ENCODE results near the gene DCC. TPM values are rescaled to one million over a fixed set of nuclear protein-coding genes. Genes with fewer than 3 reads are reported as not detected.

Gene DCC
- total and polyA plus RNA-seq, 2 donors (not counting 1 experiment from before 2014, with no cell fraction given): 0.14 TPM; not detected in 1

- H3K9me3 ChIP-seq (ENCODE audit: control insufficient read depth, insufficient read depth, low read depth, low read length): no peaks in the 10 kb centered on the region
- no peak overlapping the region for H3K9ac ChIP-seq (ENCODE audit: insufficient read depth, low read length)
- DNase-seq (ENCODE audit: low read depth in 2 of 2): no peak
- no peak overlapping the region for H3K4me2 ChIP-seq (ENCODE audit: extremely low read depth, insufficient read depth, low read length)
- no peaks in the 10 kb centered on the region for H3K79me2 ChIP-seq (ENCODE audit: control insufficient read depth, insufficient read depth, low read length)
- TF ChIP-seq EZH2 (IDR thresholded peaks at IDR 0.05; ENCODE audit: low read length, missing control alignments): no peak
- TF ChIP-seq, protein P1, sequence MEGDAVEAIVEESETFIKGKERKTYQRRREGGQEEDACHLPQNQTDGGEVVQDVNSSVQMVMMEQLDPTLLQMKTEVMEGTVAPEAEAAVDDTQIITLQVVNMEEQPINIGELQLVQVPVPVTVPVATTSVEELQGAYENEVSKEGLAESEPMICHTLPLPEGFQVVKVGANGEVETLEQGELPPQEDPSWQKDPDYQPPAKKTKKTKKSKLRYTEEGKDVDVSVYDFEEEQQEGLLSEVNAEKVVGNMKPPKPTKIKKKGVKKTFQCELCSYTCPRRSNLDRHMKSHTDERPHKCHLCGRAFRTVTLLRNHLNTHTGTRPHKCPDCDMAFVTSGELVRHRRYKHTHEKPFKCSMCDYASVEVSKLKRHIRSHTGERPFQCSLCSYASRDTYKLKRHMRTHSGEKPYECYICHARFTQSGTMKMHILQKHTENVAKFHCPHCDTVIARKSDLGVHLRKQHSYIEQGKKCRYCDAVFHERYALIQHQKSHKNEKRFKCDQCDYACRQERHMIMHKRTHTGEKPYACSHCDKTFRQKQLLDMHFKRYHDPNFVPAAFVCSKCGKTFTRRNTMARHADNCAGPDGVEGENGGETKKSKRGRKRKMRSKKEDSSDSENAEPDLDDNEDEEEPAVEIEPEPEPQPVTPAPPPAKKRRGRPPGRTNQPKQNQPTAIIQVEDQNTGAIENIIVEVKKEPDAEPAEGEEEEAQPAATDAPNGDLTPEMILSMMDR (conservative IDR thresholded peaks at IDR 0.05 in 1 of 2, IDR thresholded peaks at IDR 0.05 in 1 of 2; ENCODE audit: low read depth in 1 of 2, low read length in 2 of 2): no peak
- H4K20me1 ChIP-seq (ENCODE audit: control insufficient read depth, extremely low read depth, insufficient read depth, low read length): no peaks in the 10 kb centered on the region
- no peak overlapping the region for H3K4me3 ChIP-seq (replicated peaks in 1 of 4; ENCODE audit: control extremely low read depth in 1 of 4, insufficient read depth in 1 of 4, low read depth in 3 of 4, low read length in 4 of 4)
- no peaks in the 10 kb centered on the region for H3K36me3 ChIP-seq (ENCODE audit: control insufficient read depth, insufficient read depth, low read length)
- no peak overlapping the region for H3K27ac ChIP-seq (ENCODE audit: insufficient read depth, low read length)
- H2AFZ ChIP-seq (ENCODE audit: low read length): no peak overlapping the region
- H3K4me1 ChIP-seq (ENCODE audit: control insufficient read depth, extremely low read depth, insufficient read depth, low read length): no peaks in the 10 kb centered on the region
- no peaks in the 10 kb centered on the region for H3K27me3 ChIP-seq (ENCODE audit: control insufficient read depth, insufficient read depth, low read length)
Measured at GRCh38 chr18:53566626-53567025, 1226.6 kb downstream of the DCC start.

- no peaks in the 10 kb centered on the region for H3K27me3 ChIP-seq (ENCODE audit: control insufficient read depth, insufficient read depth, low read length)
- no peaks in the 10 kb centered on the region for H4K20me1 ChIP-seq (ENCODE audit: control insufficient read depth, extremely low read depth, insufficient read depth, low read length)
- H3K27ac ChIP-seq (ENCODE audit: insufficient read depth, low read length): no peak overlapping the region
- H3K4me1 ChIP-seq (ENCODE audit: control insufficient read depth, extremely low read depth, insufficient read depth, low read length): no peaks in the 10 kb centered on the region
- no peak overlapping the region for H3K4me2 ChIP-seq (ENCODE audit: extremely low read depth, insufficient read depth, low read length)
- TF ChIP-seq, protein P1 (conservative IDR thresholded peaks at IDR 0.05 in 1 of 2, IDR thresholded peaks at IDR 0.05 in 1 of 2; ENCODE audit: low read depth in 1 of 2, low read length in 2 of 2): peak; percentile 47 to 54
- no peak for TF ChIP-seq EZH2 (IDR thresholded peaks at IDR 0.05; ENCODE audit: low read length, missing control alignments)
- H3K36me3 ChIP-seq (ENCODE audit: control insufficient read depth, insufficient read depth, low read length): no peaks in the 10 kb centered on the region
- no peak overlapping the region for H3K4me3 ChIP-seq (replicated peaks in 1 of 4; ENCODE audit: control extremely low read depth in 1 of 4, insufficient read depth in 1 of 4, low read depth in 3 of 4, low read length in 4 of 4)
- no peak overlapping the region for H2AFZ ChIP-seq (ENCODE audit: low read length)
- no peak overlapping the region for H3K9ac ChIP-seq (ENCODE audit: insufficient read depth, low read length)
- DNase-seq (ENCODE audit: low read depth in 2 of 2): peak; percentile 16 to 30
- H3K79me2 ChIP-seq (ENCODE audit: control insufficient read depth, insufficient read depth, low read length): no peaks in the 10 kb centered on the region
- H3K9me3 ChIP-seq (ENCODE audit: control insufficient read depth, insufficient read depth, low read depth, low read length): no peaks in the 10 kb centered on the region
Measured at GRCh38 chr18:53567929-53568574, 1228.1 kb downstream of the DCC start.

Measured in fibroblast of lung (primary cell).